ENCODE results near the gene JAG2.

Gene JAG2

DNA sequence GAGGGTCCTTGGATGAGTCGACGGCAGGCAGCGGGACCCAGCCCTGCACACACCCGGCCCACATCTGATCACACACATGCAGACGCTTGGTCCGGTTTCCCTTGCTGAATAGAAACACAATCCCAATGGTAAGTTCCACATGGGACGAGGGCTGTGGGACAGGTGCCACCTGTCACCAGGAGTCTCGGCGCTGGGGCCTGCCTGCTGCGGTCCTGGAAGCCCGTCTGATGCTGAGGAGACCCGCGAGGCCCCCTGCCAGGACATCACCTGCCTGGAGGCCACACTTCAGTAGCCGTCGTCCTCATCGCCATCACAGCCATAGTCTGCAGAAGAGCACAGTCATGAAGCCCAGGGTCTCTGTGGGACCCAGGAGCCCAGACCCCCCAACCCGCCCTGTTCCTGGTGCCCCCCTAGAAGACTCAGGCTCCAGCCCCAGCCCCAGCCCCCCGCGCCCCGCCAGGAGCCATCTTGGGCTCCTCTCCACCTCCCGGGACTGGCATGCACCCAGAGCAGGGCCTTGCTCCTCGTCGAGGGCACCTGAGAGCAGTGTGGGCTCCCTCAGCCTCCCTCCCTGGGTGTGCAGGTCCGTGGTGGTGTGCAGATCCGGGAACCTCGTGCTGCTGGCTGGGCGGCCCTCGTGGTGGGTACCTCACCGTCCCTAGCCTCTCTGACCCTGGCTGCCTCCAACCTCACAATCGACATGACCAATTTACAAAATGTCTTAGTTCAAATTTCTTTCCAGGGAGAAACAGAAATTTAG lies 41.9 kb upstream of the JAG2 start:
- no peak for FAIRE-seq
- DNase-seq (ENCODE audit: insufficient read length, low spot score) = no peak
- no peak for TF ChIP-seq PAX5 (IDR thresholded peaks at IDR 0.05; ENCODE audit: insufficient read depth, low read length, severe bottlenecking)
- TF ChIP-seq TAF1 (IDR thresholded peaks at IDR 0.05; ENCODE audit: low read depth, low read length) = no peak
- no peak for TF ChIP-seq SPI1 (IDR thresholded peaks at IDR 0.05; ENCODE audit: low read depth, low read length)
- no peak for TF ChIP-seq POU2F2 (IDR thresholded peaks at IDR 0.05; ENCODE audit: low read depth, low read length)
- no peak for TF ChIP-seq POLR2AphosphoS5 (IDR thresholded peaks at IDR 0.05; ENCODE audit: low read depth, low read length)
- TF ChIP-seq POLR2A (IDR thresholded peaks at IDR 0.05; ENCODE audit: low read depth, low read length) = no peak

GRCh38 chr14:105209646-105210045 lies 41.1 kb upstream of the JAG2 start:
- no peak for FAIRE-seq

GRCh38 chr14:105209091-105209490 lies 40.5 kb upstream of the JAG2 start:
- no peak for TF ChIP-seq POU2F2 (IDR thresholded peaks at IDR 0.05; ENCODE audit: low read depth, low read length)
- TF ChIP-seq SPI1 (IDR thresholded peaks at IDR 0.05; ENCODE audit: low read depth, low read length) = no peak
- DNase-seq (ENCODE audit: insufficient read length, low spot score) (no peak), FAIRE-seq (no peak)

More at GRCh38 chr14:105209646-105210045, 41.1 kb upstream of the JAG2 start:
- no peak for TF ChIP-seq TAF1 (IDR thresholded peaks at IDR 0.05; ENCODE audit: low read depth, low read length)
- no peak for TF ChIP-seq PAX5 (IDR thresholded peaks at IDR 0.05; ENCODE audit: insufficient read depth, low read length, severe bottlenecking)
- no peak for TF ChIP-seq POLR2AphosphoS5 (IDR thresholded peaks at IDR 0.05; ENCODE audit: low read depth, low read length)
- no peak for TF ChIP-seq SPI1 (IDR thresholded peaks at IDR 0.05; ENCODE audit: low read depth, low read length)
- no peak for TF ChIP-seq POLR2A (IDR thresholded peaks at IDR 0.05; ENCODE audit: low read depth, low read length)
- no peak for TF ChIP-seq POU2F2 (IDR thresholded peaks at IDR 0.05; ENCODE audit: low read depth, low read length)
- DNase-seq (ENCODE audit: insufficient read length, low spot score) = no peak

DNA sequence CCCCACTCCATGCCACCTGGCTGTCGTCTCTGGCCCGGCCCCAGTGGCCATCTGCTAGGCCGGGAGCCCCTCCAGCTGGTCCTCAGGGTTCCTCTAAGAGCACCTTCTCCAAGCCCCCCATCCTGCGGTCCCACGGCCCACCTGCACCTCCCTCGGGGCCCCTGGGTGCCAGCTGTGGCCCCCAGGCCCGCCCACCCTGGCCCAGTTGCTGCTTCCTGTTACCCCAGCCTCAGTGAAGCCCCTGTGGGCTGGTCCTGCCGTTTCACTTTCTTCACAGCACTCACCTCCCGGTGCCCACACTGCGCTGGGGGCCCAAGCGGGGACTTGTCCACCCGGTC lies 40.1 kb upstream of the JAG2 start:
- FAIRE-seq = no peak
- no peak for TF ChIP-seq TAF1 (IDR thresholded peaks at IDR 0.05; ENCODE audit: low read depth, low read length)
- TF ChIP-seq POLR2AphosphoS5 (IDR thresholded peaks at IDR 0.05; ENCODE audit: low read depth, low read length) = no peak
- no peak for TF ChIP-seq POLR2A (IDR thresholded peaks at IDR 0.05; ENCODE audit: low read depth, low read length)
- TF ChIP-seq POU2F2 (IDR thresholded peaks at IDR 0.05; ENCODE audit: low read depth, low read length) = no peak
- TF ChIP-seq PAX5 (IDR thresholded peaks at IDR 0.05; ENCODE audit: insufficient read depth, low read length, severe bottlenecking) = no peak
- no peak for TF ChIP-seq SPI1 (IDR thresholded peaks at IDR 0.05; ENCODE audit: low read depth, low read length)

GRCh38 chr14:105207996-105208737 lies 39.6 kb upstream of the JAG2 start:
- TF ChIP-seq SPI1 (IDR thresholded peaks at IDR 0.05; ENCODE audit: low read depth, low read length) (no peak), TAF1 (IDR thresholded peaks at IDR 0.05; ENCODE audit: low read depth, low read length) (no peak), POU2F2 (IDR thresholded peaks at IDR 0.05; ENCODE audit: low read depth, low read length) (no peak), POLR2A (IDR thresholded peaks at IDR 0.05; ENCODE audit: low read depth, low read length) (no peak), PAX5 (IDR thresholded peaks at IDR 0.05; ENCODE audit: insufficient read depth, low read length, severe bottlenecking) (no peak), POLR2AphosphoS5 (IDR thresholded peaks at IDR 0.05; ENCODE audit: low read depth, low read length) (no peak)
- DNase-seq (ENCODE audit: insufficient read length, low spot score) (no peak), FAIRE-seq (no peak)

More for the DNA sequence above, 40.1 kb upstream of the JAG2 start:
- no peak for DNase-seq (ENCODE audit: insufficient read length, low spot score)

DNA sequence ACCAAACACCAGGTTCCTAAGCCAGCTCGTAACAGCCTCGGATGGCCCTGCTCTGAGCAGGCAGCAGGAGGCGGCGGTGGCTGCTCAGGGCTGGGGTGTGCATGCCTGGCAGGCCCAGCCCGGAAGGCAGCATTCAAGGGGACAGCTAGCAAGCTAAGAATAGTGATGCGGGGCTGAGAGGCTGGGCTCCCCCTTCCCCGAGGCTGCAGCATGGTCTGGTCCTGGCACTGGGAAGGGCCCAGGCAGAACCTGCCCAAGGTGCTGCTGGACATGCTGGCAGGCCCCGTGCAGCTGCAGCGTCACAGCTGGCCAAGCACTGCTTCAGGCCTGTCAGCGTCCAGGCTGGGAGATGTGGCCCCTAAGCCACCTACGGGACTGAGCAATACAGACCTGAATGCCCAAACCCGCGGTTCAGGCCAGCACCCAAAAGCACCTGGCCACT lies 38.9 kb upstream of the JAG2 start:
- DNase-seq (ENCODE audit: insufficient read length, low spot score) (no peak), FAIRE-seq (no peak)
- no peak for TF ChIP-seq PAX5 (IDR thresholded peaks at IDR 0.05; ENCODE audit: insufficient read depth, low read length, severe bottlenecking)
- TF ChIP-seq POLR2A (IDR thresholded peaks at IDR 0.05; ENCODE audit: low read depth, low read length) = no peak
- no peak for TF ChIP-seq POLR2AphosphoS5 (IDR thresholded peaks at IDR 0.05; ENCODE audit: low read depth, low read length)
- TF ChIP-seq SPI1 (IDR thresholded peaks at IDR 0.05; ENCODE audit: low read depth, low read length) = no peak
- TF ChIP-seq TAF1 (IDR thresholded peaks at IDR 0.05; ENCODE audit: low read depth, low read length) = no peak
- no peak for TF ChIP-seq POU2F2 (IDR thresholded peaks at IDR 0.05; ENCODE audit: low read depth, low read length)

GRCh38 chr14:105206873-105207272 lies 38.3 kb upstream of the JAG2 start:
- TF ChIP-seq POU2F2 (IDR thresholded peaks at IDR 0.05; ENCODE audit: low read depth, low read length) (no peak), PAX5 (IDR thresholded peaks at IDR 0.05; ENCODE audit: insufficient read depth, low read length, severe bottlenecking) (no peak), POLR2AphosphoS5 (IDR thresholded peaks at IDR 0.05; ENCODE audit: low read depth, low read length) (no peak), TAF1 (IDR thresholded peaks at IDR 0.05; ENCODE audit: low read depth, low read length) (no peak), SPI1 (IDR thresholded peaks at IDR 0.05; ENCODE audit: low read depth, low read length) (no peak), POLR2A (IDR thresholded peaks at IDR 0.05; ENCODE audit: low read depth, low read length) (no peak)
- DNase-seq (ENCODE audit: insufficient read length, low spot score) (no peak), FAIRE-seq (no peak)

- FAIRE-seq = no peak
- DNase-seq (ENCODE audit: insufficient read length, low spot score) = no peak
- TF ChIP-seq PAX5 (IDR thresholded peaks at IDR 0.05; ENCODE audit: insufficient read depth, low read length, severe bottlenecking) (no peak), SPI1 (IDR thresholded peaks at IDR 0.05; ENCODE audit: low read depth, low read length) (no peak), POLR2AphosphoS5 (IDR thresholded peaks at IDR 0.05; ENCODE audit: low read depth, low read length) (no peak), POU2F2 (IDR thresholded peaks at IDR 0.05; ENCODE audit: low read depth, low read length) (no peak), TAF1 (IDR thresholded peaks at IDR 0.05; ENCODE audit: low read depth, low read length) (no peak), POLR2A (IDR thresholded peaks at IDR 0.05; ENCODE audit: low read depth, low read length) (no peak)
Observed at GRCh38 chr14:105205673-105206208, 37.2 kb upstream of the JAG2 start.

DNA sequence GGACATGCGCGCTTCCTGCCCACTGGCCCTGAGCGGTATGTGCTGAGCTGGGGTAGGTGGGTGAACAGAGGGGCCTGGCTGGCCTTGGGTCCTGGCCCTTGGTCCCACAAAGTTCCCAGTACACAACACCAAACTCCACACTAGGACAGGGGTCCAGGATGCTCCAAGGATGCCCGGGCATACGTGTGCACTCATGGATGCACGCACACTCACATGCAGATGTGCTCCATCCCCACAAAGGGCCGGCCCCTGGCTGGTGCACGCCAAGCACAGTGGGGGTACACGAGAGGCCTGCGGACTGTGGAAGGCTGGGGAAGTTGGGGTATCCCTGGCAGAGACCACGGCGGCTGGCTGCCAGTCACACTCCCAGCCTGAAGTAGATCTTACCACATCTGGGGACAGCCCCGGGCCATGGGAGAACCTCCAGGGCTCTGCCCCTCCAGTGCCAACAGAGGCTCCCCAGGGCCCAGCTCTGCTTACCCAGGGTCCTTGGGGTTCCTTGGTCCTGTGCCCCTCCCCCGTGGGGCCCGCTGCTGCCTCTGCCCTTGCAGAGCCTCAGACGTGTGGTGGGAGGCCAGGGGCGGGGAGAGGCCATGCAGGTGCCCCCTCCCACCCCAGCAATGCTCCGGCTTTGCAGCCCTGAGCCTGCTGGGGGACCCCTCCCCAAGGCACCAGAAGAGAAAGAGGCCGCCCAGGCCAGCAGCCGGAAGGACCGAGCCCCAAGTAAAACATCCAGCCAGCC lies 36.5 kb upstream of the JAG2 start:
- FAIRE-seq = no peak
- TF ChIP-seq TAF1 (IDR thresholded peaks at IDR 0.05; ENCODE audit: low read depth, low read length) = no peak
- no peak for TF ChIP-seq POLR2AphosphoS5 (IDR thresholded peaks at IDR 0.05; ENCODE audit: low read depth, low read length)
- TF ChIP-seq POU2F2 (IDR thresholded peaks at IDR 0.05; ENCODE audit: low read depth, low read length) = no peak
- no peak for TF ChIP-seq SPI1 (IDR thresholded peaks at IDR 0.05; ENCODE audit: low read depth, low read length)
- no peak for TF ChIP-seq PAX5 (IDR thresholded peaks at IDR 0.05; ENCODE audit: insufficient read depth, low read length, severe bottlenecking)
- no peak for TF ChIP-seq POLR2A (IDR thresholded peaks at IDR 0.05; ENCODE audit: low read depth, low read length)
- no peak for DNase-seq (ENCODE audit: insufficient read length, low spot score)

Measured in GM12891 (cell line).